ENCODE results near the gene DLX2. TPM values are rescaled to one million over a fixed set of nuclear protein-coding genes. Genes with fewer than 3 reads are reported as not detected.
A peak's percentile ranks its signal among the peaks of the same experiment; 100 is the strongest.

Gene DLX2
- total RNA-seq, 2 donors from 2014 or later, result not detected

- DNase-seq (ENCODE audit: low spot score in 2 of 2) (no peak), ATAC-seq (no peak)
- Mint-ChIP-seq H3K27ac (no peak overlapping the region), H3K9me3 (no peaks in the 10 kb centered on the region), H3K36me3 (peaks cover 10 to 66% of the 10 kb centered on the region in 2 donors)
Observed at GRCh38 chr2:172089633-172090032, 13.1 kb downstream of the DLX2 start.

GRCh38 chr2:172089005-172089504 lies 13.6 kb downstream of the DLX2 start:
- Mint-ChIP-seq H3K9me3 (no peaks in the 10 kb centered on the region), H3K27ac (no peak overlapping the region), H3K36me3 (peaks cover 10 to 67% of the 10 kb centered on the region in 2 donors)
- no peak for ATAC-seq
- no peak for DNase-seq (ENCODE audit: low spot score in 2 of 2)

- no peak for DNase-seq (ENCODE audit: low spot score in 2 of 2)
- Mint-ChIP-seq H3K36me3 (peaks cover 14 to 67% of the 10 kb centered on the region in 2 donors), H3K27ac (peak overlapping the region in 1 of 2 donors; percentile 82), H3K9me3 (no peaks in the 10 kb centered on the region)
- ATAC-seq, result no peak
Observed at GRCh38 chr2:172088245-172089004, 14.3 kb downstream of the DLX2 start.

GRCh38 chr2:172087780-172088244 lies 14.9 kb downstream of the DLX2 start:
- ATAC-seq (no peak), DNase-seq (ENCODE audit: low spot score in 2 of 2) (no peak)
- Mint-ChIP-seq H3K9me3 (no peaks in the 10 kb centered on the region), H3K27ac (peak overlapping the region in 1 of 2 donors; percentile 86), H3K36me3 (peaks cover 19 to 61% of the 10 kb centered on the region in 2 donors)

GRCh38 chr2:172087207-172087779 lies 15.4 kb downstream of the DLX2 start:
- Mint-ChIP-seq H3K9me3 (no peaks in the 10 kb centered on the region), H3K36me3 (peaks cover 19 to 57% of the 10 kb centered on the region in 2 donors), H3K27ac (peak overlapping the region in 1 of 2 donors; percentile 86)
- ATAC-seq (no peak), DNase-seq (ENCODE audit: low spot score in 2 of 2) (no peak)

- ATAC-seq, result peak; percentile 31 to 63
- Mint-ChIP-seq H3K27ac (peak overlapping the region in 1 of 2 donors; percentile 85), H3K36me3 (peaks cover 19 to 52% of the 10 kb centered on the region in 2 donors), H3K9me3 (no peaks in the 10 kb centered on the region)
- no peak for DNase-seq (ENCODE audit: low spot score in 2 of 2)
Observed at GRCh38 chr2:172086241-172087206, 16.2 kb downstream of the DLX2 start.

GRCh38 chr2:172085460-172086159 lies 17.1 kb downstream of the DLX2 start, which contains the start of gene DLX1:
Gene DLX1 (plus strand): TSS chr2:172085507. CDS start chr2:172085678, 171 bp downstream.
- DNase-seq (ENCODE audit: low spot score in 2 of 2) (no peak), ATAC-seq (peak; percentile 1 to 7)
- H3K9me3 Mint-ChIP-seq, result no peaks in the 10 kb centered on the region
- H3K27ac Mint-ChIP-seq, result peak within 1 kb of the TSS in 1 of 2 donors; percentile 14
- peaks cover 22 to 55% of the 10 kb centered on the region in 2 donors for H3K36me3 Mint-ChIP-seq

GRCh38 chr2:172084645-172085459 lies 17.8 kb downstream of the DLX2 start:
- ATAC-seq (peak; percentile 86 to 88), DNase-seq (ENCODE audit: low spot score in 2 of 2) (no peak)
- H3K27ac Mint-ChIP-seq, result no peak overlapping the region
- H3K9me3 Mint-ChIP-seq, result no peaks in the 10 kb centered on the region
- H3K36me3 Mint-ChIP-seq, result peaks cover 29 to 56% of the 10 kb centered on the region in 2 donors

GRCh38 chr2:172084395-172084644 lies 18.4 kb downstream of the DLX2 start:
- DNase-seq (ENCODE audit: low spot score in 2 of 2) (no peak), ATAC-seq (no peak)
- Mint-ChIP-seq H3K9me3 (no peaks in the 10 kb centered on the region), H3K36me3 (peaks cover 29 to 54% of the 10 kb centered on the region in 2 donors), H3K27ac (no peak overlapping the region)

GRCh38 chr2:172083628-172084394 lies 18.9 kb downstream of the DLX2 start:
- no peaks in the 10 kb centered on the region for H3K9me3 Mint-ChIP-seq
- H3K27ac Mint-ChIP-seq, result peak overlapping the region in 1 of 2 donors; percentile 44
- peaks cover 29 to 57% of the 10 kb centered on the region in 2 donors for H3K36me3 Mint-ChIP-seq
- no peak for DNase-seq (ENCODE audit: low spot score in 2 of 2)
- ATAC-seq, result no peak

GRCh38 chr2:172082944-172083627 lies 19.6 kb downstream of the DLX2 start:
- no peak for ATAC-seq
- Mint-ChIP-seq H3K27ac (peak overlapping the region in 1 of 2 donors; percentile 44), H3K9me3 (no peaks in the 10 kb centered on the region), H3K36me3 (peaks cover 29 to 51% of the 10 kb centered on the region in 2 donors)
- no peak for DNase-seq (ENCODE audit: low spot score in 2 of 2)

- ATAC-seq, result no peak
- no peaks in the 10 kb centered on the region for H3K9me3 Mint-ChIP-seq
- H3K27ac Mint-ChIP-seq, result no peak overlapping the region
- peaks cover 21 to 43% of the 10 kb centered on the region in 2 donors for H3K36me3 Mint-ChIP-seq
- DNase-seq (ENCODE audit: low spot score in 2 of 2), result no peak
Observed at GRCh38 chr2:172082105-172082943, 20.4 kb downstream of the DLX2 start.

GRCh38 chr2:172081221-172082022 lies 21.3 kb downstream of the DLX2 start:
- no peak for ATAC-seq
- Mint-ChIP-seq H3K27ac (no peak overlapping the region), H3K9me3 (no peaks in the 10 kb centered on the region), H3K36me3 (peaks cover 19 to 34% of the 10 kb centered on the region in 2 donors)
- no peak for DNase-seq (ENCODE audit: low spot score in 2 of 2)
